NCI-H146 treated with DMSO at 0.1 percent for 48 hours (cell line): ENCODE data around the gene GASK1A.

Source experiments
- DNase-seq: peaks from one replicate; lab custom pipeline; 2025; ENCODE audit not compliant: unreplicated experiment; lab: John Stamatoyannopoulos, UW

GASK1A gene

GRCh38 chr3:43086460-43087165 is 107.5 kb downstream of the GASK1A start:
- no peak for DNase-seq

- DNase-seq: no peak
These were observed 108.2 kb downstream of the GASK1A start for GRCh38 chr3:43087249-43087776.

DNA sequence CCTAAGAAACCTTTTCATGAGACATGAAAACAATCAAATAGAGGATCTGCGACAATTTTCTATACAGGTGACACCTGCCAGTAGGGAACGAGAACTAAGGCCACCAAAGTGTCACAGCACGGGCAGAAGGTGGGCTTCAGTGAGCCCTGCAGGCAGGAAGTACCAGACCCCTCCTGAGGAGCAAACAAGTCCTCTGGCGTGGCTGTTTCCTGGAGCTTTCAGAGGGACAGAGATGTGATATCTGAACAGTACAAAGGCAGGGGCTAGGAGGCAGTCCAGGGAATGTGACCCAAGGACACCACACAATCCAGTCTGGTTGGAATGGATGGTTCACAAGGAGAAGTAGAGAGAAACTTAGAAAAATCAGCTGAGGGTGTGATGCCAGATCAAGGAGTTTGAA is 110.0 kb downstream of the GASK1A start:
- no peak for DNase-seq

GRCh38 chr3:43090238-43090637 is 111.1 kb downstream of the GASK1A start:
- DNase-seq: no peak

DNA sequence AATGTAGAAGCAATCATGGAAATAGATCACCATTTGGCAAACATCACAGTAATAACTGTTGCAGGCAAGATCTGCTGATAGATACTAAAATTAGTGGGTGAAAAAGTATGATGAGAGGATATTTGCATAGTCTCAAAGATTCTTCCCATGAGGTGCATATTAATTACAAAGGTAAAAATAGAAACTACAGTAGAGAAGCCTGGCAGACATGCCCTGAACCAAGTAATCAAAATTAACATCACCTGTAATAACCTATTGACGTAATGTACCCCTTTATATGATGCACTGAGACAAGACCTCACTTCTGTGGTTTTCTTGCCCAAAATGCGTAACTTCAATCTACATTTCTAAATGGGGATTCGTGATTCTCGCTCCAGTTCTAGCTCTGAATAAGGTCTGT is 112.4 kb downstream of the GASK1A start:
- no peak for DNase-seq

DNA sequence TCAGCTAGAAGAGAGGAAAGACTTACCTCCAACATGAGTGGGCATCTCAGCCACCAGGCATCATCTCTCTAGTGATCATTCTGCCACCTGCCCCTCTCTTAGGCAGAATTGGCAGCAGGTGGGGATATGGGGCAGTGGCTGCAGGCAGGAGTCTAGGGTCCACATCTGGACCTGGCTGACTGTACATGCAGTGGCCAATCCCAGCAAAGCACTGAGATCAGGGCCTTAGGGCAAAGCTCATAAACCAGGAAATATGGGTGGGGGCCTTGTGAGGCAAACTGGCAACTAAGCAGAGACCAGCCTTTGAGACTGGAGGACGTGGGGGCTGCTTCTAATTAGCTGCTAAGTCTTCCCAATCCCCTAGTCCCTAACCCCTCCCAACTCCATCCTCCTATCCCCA is 113.9 kb downstream of the GASK1A start:
- DNase-seq: no peak

DNA sequence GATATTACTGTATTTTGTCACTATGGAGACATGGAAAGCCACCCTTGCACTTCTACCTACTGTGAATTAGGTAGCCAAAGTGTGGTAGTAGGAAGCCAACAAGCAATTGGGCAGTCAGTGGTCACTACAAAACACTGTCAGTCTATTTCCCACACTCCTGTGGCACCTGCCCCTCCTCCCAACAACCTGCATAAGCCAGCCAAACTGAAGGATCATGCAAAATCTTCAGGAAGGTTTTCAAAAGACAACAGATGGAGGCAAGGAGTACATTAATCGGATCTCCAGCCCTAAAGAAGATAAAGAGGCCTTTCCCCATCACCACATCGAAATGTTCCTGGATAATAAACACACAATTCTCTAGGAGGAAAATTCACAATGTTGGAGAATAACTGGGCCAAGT is 114.9 kb downstream of the GASK1A start:
- no peak for DNase-seq

DNA sequence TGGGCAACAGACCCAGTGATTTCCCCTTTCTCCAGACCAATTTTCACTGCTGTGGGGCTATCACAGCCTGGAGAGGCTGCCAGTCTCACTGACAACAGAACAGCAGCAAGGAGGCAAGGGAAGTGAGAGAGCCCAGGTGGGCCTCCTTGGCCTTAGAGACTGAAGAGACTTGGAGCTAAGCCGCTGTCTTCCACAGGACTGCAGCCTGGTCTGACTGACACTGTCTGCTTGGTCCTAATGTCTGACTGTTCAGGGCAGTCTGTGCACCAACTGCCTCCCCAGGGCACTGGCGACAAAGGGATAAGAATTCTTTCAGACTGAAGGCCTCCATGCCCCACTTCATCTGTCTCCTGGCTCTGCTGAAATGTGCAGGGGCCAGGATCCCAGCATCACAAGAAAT is 115.3 kb downstream of the GASK1A start:
- no peak for DNase-seq

GRCh38 chr3:43094851-43095250 is 115.7 kb downstream of the GASK1A start:
- no peak for DNase-seq

GRCh38 chr3:43095370-43095769 is 116.3 kb downstream of the GASK1A start:
- no peak for DNase-seq

DNA sequence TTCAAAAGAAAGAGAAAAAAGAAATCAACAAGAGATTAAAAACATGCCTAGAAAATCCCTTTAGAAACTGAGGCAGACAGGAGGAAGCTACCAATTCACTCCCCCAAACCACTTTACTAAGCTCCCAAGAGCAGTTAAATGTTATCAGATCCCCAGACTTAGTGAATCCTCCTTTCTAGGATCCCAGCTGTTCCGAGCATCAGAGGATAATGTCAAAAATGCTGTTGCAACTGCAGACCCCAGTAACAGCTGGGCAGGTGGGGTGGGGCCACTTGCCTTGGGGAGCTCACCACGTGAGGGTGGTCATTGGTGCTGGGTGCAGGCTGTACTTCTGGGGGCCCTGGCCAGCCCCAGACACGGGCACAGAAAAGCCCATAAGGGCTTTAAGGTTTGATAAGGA is 117.7 kb downstream of the GASK1A start:
- no peak for DNase-seq

DNA sequence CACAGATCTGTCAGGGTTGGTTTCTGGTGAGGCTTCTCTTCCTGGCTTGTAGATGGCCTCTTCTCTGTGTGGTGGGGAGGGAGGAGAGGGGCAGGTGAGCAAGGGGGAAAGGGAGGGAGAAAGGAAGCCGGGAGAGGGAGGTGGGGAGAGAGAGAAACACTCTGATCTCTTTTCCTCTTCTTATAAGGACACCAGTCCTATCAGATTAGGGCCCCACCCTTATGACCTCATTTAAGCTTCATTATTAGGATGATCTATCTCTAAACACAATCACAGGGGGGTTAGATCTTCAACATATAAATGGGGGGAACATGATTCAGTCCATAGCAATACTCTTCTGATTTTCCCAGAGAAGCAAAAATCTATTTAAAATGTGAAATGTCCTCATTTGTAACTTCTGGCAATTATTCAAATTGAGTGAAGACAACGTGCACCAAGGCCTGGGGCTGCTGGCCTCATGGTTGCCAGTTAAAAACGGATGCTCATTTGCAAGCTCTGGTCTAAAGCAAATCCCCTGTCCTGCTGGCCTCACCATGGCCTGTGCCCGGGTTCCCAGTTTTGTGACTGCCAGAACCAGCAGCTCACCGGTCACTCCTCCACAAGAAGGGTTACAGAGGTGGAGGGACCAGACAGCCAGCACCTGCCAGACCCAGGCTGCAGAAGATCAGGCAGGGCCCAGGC is 118.4 kb downstream of the GASK1A start:
- no peak for DNase-seq

DNA sequence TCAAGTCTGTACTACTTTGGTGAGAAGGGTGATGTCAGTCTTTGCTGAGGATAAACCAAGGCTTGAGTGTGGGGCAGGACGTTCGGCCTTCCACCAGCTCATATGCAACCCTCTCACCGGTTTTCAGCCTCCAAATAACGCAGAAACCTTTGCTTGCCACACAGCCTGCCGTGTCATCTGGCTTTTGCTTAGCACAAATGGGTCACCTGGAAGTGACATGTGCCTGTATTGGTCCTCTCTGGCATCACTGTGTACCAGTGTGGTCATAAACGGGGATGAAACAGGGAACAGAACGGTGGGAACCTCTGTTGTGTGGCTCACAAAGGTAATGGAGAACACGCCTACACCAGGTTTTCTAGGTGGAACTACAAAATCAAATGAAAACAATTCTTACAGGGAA is 119.7 kb downstream of the GASK1A start:
- no peak for DNase-seq

DNA sequence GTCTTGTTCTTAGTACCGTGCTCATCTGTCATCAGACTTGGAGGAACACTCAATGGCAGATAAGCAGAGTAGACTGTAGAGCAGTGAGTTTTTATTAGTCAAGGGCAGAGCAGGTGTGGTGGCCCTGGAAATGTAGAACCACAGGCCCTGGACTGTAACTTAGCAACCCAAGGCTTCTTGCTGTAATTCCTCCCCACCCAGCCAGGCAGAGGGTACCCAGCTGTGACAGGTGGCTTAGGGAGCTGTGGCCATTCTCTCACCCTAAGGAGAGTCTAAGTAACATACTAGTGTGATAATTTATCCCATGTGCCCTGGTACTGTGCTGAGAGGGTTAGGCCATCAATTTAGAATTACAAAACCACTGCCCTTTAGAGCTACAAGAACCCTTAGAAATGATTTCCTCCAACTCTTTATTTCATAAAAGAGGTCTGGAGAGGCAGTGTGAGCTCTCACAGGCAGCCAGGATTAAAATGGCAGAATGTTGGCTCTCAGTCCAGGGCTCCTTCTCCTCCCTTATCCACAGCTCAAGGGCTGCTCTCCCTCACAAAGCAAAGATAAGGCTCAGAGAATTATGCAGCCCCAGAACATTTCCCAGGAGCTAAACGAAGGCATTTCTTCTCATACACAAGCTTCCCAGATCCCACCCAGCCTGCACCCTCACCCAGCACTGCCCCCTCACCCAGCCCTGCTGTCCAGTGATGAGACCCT is 123.8 kb downstream of the GASK1A start:
- DNase-seq: peak; percentile 16

GRCh38 chr3:43104039-43104438 is 124.9 kb downstream of the GASK1A start:
- no peak for DNase-seq

DNA sequence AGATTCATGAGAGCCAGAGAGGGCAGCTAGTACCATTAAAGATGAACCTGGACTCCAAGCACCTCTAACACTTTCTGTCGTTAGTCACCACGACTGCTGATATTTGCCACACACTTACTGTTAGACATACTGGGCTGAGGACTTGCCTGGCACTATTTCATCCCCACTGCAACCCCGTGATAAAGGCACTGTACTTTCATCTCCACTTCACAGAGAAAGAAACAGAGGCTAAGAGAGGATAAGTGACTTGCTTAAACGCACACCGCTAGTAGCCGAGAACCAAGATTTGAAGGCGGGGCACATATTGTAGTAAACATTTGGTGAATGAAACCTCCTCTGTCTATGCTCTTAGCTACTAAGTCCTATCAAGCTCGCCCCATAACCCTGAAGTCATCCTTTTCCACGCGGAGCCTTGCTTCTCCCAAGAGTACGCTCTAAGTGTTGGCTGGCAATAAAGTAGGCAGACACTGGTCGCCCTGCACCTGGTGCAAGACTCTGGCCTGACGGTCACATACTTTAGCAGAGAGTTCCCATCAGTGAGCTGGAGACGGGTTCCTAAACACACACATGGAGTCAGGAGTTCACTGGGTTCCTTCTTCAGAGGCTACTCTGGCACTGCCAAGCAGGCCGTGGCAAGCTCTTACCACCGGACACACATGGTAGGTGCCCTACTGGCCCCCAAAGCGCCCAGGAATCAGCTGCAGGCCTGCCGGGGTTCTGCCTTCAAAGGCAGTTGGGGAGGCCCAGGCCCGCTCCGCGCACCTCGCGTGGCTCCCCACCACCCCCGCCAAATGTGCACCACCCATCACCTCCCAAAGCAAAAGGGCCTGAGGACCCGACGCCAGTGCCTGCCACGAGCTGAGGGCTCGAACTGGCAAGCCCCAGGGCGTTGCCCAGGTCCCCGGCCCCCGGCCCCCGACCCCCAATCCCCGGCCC is 125.8 kb downstream of the GASK1A start:
- no peak for DNase-seq

- DNase-seq: peak; percentile 48
These were observed 126.6 kb downstream of the GASK1A start, which contains the start of gene POMGNT2 for GRCh38 chr3:43105596-43106292. TSS of gene POMGNT2 (minus strand) at chr3:43106079. CDS start at chr3:43081431, 24,648 bp downstream.

DNA sequence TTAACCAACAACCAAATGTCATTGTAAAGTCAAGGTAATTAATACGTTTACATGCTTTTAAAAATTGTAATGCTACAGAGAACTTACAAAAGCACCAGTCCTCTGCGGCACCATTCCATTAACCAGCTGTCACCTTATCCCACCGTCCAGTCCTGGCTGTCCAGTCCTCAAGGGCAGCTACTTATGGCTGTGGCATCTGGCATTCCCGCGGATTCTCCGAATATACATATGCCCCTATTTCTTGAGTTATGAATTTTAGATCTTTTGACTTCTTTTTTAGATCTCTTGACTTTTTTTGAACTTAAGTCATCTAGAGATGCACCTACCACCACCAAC is 127.2 kb downstream of the GASK1A start:
- DNase-seq: no peak
